Endothelial cell (in vitro differentiated cells): ENCODE data around the gene HMCN2. TPM values are rescaled to one million over a fixed set of nuclear protein-coding genes. Genes with fewer than 3 reads are reported as not detected.

Experiments
- DNase-seq: peaks from one replicate; pipeline ENCODE4 v3.0.0; 2021; ENCODE audit warnings: low spot score
- H3K27ac Mint-ChIP-seq: one replicate; pipeline ENCODE4 v1.8.0; 2021; ENCODE audit warnings: mixed read lengths, inconsistent platforms; ENCODE audit not compliant: unreplicated experiment
- H3K27me3 Mint-ChIP-seq: one replicate; pipeline ENCODE4 v1.8.0; 2021; ENCODE audit warnings: mild to moderate bottlenecking, moderate library complexity, mixed read lengths, inconsistent platforms; ENCODE audit not compliant: unreplicated experiment
- H3K36me3 Mint-ChIP-seq: one replicate; pipeline ENCODE4 v1.8.0; 2021; ENCODE audit warnings: mild to moderate bottlenecking, low read depth, mixed read lengths, inconsistent platforms; ENCODE audit not compliant: unreplicated experiment
- H3K4me1 Mint-ChIP-seq: one replicate; pipeline ENCODE4 v1.8.0; 2021; ENCODE audit warnings: mild to moderate bottlenecking, mixed read lengths, inconsistent platforms; ENCODE audit not compliant: unreplicated experiment
- H3K4me3 Mint-ChIP-seq: one replicate; pipeline ENCODE4 v1.8.0; 2021; ENCODE audit warnings: mild to moderate bottlenecking, mixed read lengths, inconsistent platforms; ENCODE audit not compliant: unreplicated experiment
- H3K9me3 Mint-ChIP-seq: one replicate; pipeline ENCODE4 v1.8.0; 2021; ENCODE audit warnings: mixed read lengths, inconsistent platforms; ENCODE audit not compliant: unreplicated experiment
- total RNA-seq: library from RNA; stranded (reverse); fragmentation: NEBNext Ultra II Directional; extraction: Animal tissue kit (Norgen Biotek cat#: 25700); gene quantifications from one replicate; pipeline ENCODE4 v1.2.1, GENCODE V29; 2021; ENCODE audit not compliant: unreplicated experiment
- TF ChIP-seq, protein P1 (sequence below): fragments of 200-600 bp; sonication (generic); IDR thresholded peaks from one replicate; pipeline ENCODE4 v1.5.0; 2021; ENCODE audit warnings: antibody characterized with exemption; ENCODE audit not compliant: unreplicated experiment

HMCN2 gene
- total RNA-seq, 1 donor from 2014 or later: 29.6 TPM

DNA sequence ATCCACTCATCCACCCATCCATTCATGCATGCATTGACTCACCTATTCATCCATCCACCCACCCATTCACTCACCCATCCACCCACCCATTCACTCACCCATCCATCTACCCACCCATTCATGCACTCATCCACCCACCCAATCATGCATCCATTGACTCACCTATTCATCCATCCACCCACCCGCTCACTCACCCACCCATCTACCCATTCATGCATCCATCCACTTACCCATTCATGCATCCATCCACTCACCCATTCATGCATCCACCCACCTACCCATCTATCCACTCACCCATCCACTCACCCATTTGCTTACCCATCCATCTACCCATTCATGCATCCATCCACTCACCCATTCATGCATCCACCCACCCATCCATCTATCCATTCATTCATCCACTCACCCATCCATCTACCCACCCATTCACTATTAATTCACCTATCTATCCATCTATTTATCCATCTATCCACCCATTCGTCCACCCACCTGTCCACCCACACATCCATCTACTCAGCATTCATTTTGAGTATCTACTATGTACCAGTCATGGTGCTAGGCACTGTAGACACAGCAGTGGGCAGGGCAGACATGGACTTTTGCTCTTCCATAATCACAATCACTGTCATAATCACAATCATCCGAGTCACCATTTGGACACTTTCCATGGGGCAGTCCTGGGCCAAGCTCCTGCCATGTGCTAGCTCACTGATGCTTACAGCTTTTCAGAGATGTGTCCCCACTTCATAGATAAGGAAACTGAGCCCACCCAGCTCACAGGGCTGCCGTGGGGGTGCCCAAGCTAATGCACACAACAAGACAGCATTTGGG lies 34.4 kb downstream of the HMCN2 start:
- DNase-seq: no peak
- Mint-ChIP-seq H3K36me3 (peaks cover 12% of the 10 kb centered on the region), H3K4me1 (peaks cover 2% of the 10 kb centered on the region), H3K27me3 (peaks cover 3% of the 10 kb centered on the region), H3K4me3 (no peak overlapping the region), H3K27ac (no peak overlapping the region), H3K9me3 (no peaks in the 10 kb centered on the region)
- TF ChIP-seq, protein P1, sequence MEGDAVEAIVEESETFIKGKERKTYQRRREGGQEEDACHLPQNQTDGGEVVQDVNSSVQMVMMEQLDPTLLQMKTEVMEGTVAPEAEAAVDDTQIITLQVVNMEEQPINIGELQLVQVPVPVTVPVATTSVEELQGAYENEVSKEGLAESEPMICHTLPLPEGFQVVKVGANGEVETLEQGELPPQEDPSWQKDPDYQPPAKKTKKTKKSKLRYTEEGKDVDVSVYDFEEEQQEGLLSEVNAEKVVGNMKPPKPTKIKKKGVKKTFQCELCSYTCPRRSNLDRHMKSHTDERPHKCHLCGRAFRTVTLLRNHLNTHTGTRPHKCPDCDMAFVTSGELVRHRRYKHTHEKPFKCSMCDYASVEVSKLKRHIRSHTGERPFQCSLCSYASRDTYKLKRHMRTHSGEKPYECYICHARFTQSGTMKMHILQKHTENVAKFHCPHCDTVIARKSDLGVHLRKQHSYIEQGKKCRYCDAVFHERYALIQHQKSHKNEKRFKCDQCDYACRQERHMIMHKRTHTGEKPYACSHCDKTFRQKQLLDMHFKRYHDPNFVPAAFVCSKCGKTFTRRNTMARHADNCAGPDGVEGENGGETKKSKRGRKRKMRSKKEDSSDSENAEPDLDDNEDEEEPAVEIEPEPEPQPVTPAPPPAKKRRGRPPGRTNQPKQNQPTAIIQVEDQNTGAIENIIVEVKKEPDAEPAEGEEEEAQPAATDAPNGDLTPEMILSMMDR: no peak

DNA sequence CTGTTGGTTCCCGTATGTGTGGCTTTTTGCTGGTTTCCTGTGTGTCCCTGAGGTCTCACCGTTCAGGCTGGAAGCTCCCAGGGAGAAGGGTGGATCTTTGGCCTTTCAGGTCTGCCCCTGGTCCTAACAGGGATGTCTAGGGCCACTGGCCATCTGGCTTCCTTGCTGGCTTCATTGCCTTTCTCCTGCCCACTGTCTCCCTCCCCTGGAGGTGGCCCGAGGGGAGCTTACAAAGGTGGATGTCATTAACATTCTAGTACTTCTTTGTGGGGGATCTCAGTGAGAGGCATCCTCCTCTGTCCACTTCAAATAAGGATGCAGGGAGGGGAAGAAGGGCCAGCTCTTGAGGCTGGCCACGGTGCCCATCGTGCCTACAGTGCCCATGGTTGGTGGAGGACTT lies 35.2 kb downstream of the HMCN2 start:
- Mint-ChIP-seq H3K4me1 (peaks cover 2% of the 10 kb centered on the region), H3K36me3 (peaks cover 10% of the 10 kb centered on the region), H3K27me3 (peaks cover 2% of the 10 kb centered on the region)

GRCh38 chr9:130301483-130302286 lies 36.1 kb downstream of the HMCN2 start:
- no peak for DNase-seq
- TF ChIP-seq, protein P1: no peak
- no peak overlapping the region for H3K27ac Mint-ChIP-seq
- no peaks in the 10 kb centered on the region for H3K9me3 Mint-ChIP-seq
- peaks cover 1% of the 10 kb centered on the region for H3K27me3 Mint-ChIP-seq
- H3K36me3 Mint-ChIP-seq: peaks cover 8% of the 10 kb centered on the region
- H3K4me3 Mint-ChIP-seq: no peak overlapping the region
- peaks cover 2% of the 10 kb centered on the region for H3K4me1 Mint-ChIP-seq

More for the DNA sequence above, 35.2 kb downstream of the HMCN2 start:
- H3K4me3 Mint-ChIP-seq: peak overlapping the region; percentile 67
- no peak for DNase-seq
- TF ChIP-seq, protein P1: no peak
- no peak overlapping the region for H3K27ac Mint-ChIP-seq
- H3K9me3 Mint-ChIP-seq: no peaks in the 10 kb centered on the region

GRCh38 chr9:130302785-130303612 lies 37.4 kb downstream of the HMCN2 start:
- DNase-seq: no peak
- peaks cover 8% of the 10 kb centered on the region for H3K36me3 Mint-ChIP-seq
- H3K4me3 Mint-ChIP-seq: no peak overlapping the region
- TF ChIP-seq, protein P1: no peak
- H3K4me1 Mint-ChIP-seq: no peaks in the 10 kb centered on the region
- no peak overlapping the region for H3K27ac Mint-ChIP-seq
- no peaks in the 10 kb centered on the region for H3K9me3 Mint-ChIP-seq
- H3K27me3 Mint-ChIP-seq: peaks cover 1% of the 10 kb centered on the region
